K562 (cell line): ENCODE measurements around the gene CD164. TPM values are rescaled to one million over a fixed set of nuclear protein-coding genes. Genes with fewer than 3 reads are reported as not detected.

Source experiments
- CBX1 ChIP-seq: sonication (generic); IDR thresholded peaks from 2 replicates; pipeline ENCODE4 v1.6.1; 2016; ENCODE audit warnings: antibody characterized with exemption, low read depth, mild to moderate bottlenecking
- CREB1 ChIP-seq, 2 experiments: sonication (generic) in 1 of 2; formaldehyde crosslinking in 1 of 2; IDR thresholded peaks; 2 replicates each; pipeline versions ENCODE4 v1.6.1 to v1.8.0; 2012 to 2022; ENCODE audit warnings: inconsistent platforms in 1 of 2, mild to moderate bottlenecking in 1 of 2, missing genetic modification reagents in 1 of 2, moderate library complexity in 1 of 2
- HEY1 ChIP-seq: fragments of 250-450 bp; sonication (Bioruptor Pico); IDR thresholded peaks from 2 replicates; pipeline ENCODE4 v1.5.0; 2020; ENCODE audit warnings: mild to moderate bottlenecking, moderate library complexity, borderline replicate concordance
- MCM2 ChIP-seq: fragments of 450-650 bp; IDR thresholded peaks from 2 replicates; pipeline ENCODE4 v1.6.1; 2017; ENCODE audit warnings: low read depth, mild to moderate bottlenecking
- RERE ChIP-seq: sonication (generic); formaldehyde crosslinking; IDR thresholded peaks from 2 replicates; pipeline ENCODE4 v1.8.0; 2023; ENCODE audit warnings: missing genetic modification reagents, mild to moderate bottlenecking, borderline replicate concordance
- SMARCC2 ChIP-seq: fragments of 450-650 bp; IDR thresholded peaks from 2 replicates; pipeline ENCODE4 v1.6.1; 2017; ENCODE audit warnings: antibody characterized with exemption, moderate library complexity, mild to moderate bottlenecking, low read depth
- SNIP1 ChIP-seq: fragments of 450-650 bp; IDR thresholded peaks from 2 replicates; pipeline ENCODE4 v1.7.1; 2017; ENCODE audit warnings: low read depth, mild to moderate bottlenecking
- ZBTB49 ChIP-seq: sonication (generic); formaldehyde crosslinking; IDR thresholded peaks from 2 replicates; pipeline ENCODE4 v1.8.0; 2022; ENCODE audit warnings: missing genetic modification reagents, mild to moderate bottlenecking, borderline replicate concordance
- ZNF778 ChIP-seq: fragments of 450-650 bp; formaldehyde crosslinking; IDR thresholded peaks from 2 replicates; pipeline ENCODE4 v1.4.0; 2020; ENCODE audit warnings: mild to moderate bottlenecking, moderate library complexity
- polyA plus RNA-seq, 8 experiments: library from polyadenylated mRNA; depleted of rRNA in 4 of 8; stranded (reverse) in 5 of 8; unstranded in 3 of 8; fragments of >200 nt; fragmentation: Nextera tagmentation in 2 of 8; fragmentation: Illumina TruSeq in 1 of 8; extraction: Ambion mirVana in 2 of 8; extraction: Trizol in 1 of 8; gene quantifications; 2 replicates each; pipeline versions ENCODE4 v1.2.1 to v1.2.3, GENCODE V29; 2011 to 2014; ENCODE audit warnings: inconsistent platforms in 1 of 8, missing spikeins in 1 of 8
- total RNA-seq, 7 experiments: library from RNA; depleted of rRNA in 6 of 7; stranded (reverse); fragments of >200 nt in 6 of 7; fragmentation: Illumina TruSeq in 2 of 7; extraction: Trizol in 2 of 7; gene quantifications; 2 replicates each; pipeline versions ENCODE4 v1.2.1 to v1.2.3, GENCODE V29; 2011 to 2021; ENCODE audit warnings: low replicate concordance in 1 of 7
- TF ChIP-seq, protein P1 (sequence below): fragments of 250-450 bp; sonication (Bioruptor Pico); IDR thresholded peaks from 2 replicates; pipeline ENCODE4 v1.8.0; 2022; ENCODE audit warnings: moderate library complexity, mild to moderate bottlenecking, inconsistent platforms
- TF ChIP-seq, protein P2 (sequence below): fragments of 450-650 bp; IDR thresholded peaks from 2 replicates; pipeline ENCODE4 v1.6.1; 2018; ENCODE audit not compliant: partially characterized antibody

Gene CD164
- total and polyA plus RNA-seq, 9 of the 15 experiments (the other 6 are each of a cell fraction or from before 2014, with no cell fraction given) = 79.5 to 317 (median 165) TPM

- TF ChIP-seq RERE (CRISPR knock-in tag) (no peak), HEY1 (no peak), MCM2 (no peak), ZNF778 (no peak), SNIP1 (no peak), CBX1 (no peak), SMARCC2 (no peak), CREB1 (IDR thresholded peaks at IDR 0.05) (no peak), CREB1 (CRISPR knock-in tag; IDR thresholded peaks at IDR 0.05) (no peak), ZBTB49 (no peak)
- TF ChIP-seq, protein P1, sequence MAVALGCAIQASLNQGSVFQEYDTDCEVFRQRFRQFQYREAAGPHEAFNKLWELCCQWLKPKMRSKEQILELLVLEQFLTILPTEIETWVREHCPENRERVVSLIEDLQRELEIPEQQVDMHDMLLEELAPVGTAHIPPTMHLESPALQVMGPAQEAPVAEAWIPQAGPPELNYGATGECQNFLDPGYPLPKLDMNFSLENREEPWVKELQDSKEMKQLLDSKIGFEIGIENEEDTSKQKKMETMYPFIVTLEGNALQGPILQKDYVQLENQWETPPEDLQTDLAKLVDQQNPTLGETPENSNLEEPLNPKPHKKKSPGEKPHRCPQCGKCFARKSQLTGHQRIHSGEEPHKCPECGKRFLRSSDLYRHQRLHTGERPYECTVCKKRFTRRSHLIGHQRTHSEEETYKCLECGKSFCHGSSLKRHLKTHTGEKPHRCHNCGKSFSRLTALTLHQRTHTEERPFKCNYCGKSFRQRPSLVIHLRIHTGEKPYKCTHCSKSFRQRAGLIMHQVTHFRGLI (CRISPR knock-in tag) = peak; percentile 69; the same call in 1 of the 2 replicates
- TF ChIP-seq, protein P2, sequence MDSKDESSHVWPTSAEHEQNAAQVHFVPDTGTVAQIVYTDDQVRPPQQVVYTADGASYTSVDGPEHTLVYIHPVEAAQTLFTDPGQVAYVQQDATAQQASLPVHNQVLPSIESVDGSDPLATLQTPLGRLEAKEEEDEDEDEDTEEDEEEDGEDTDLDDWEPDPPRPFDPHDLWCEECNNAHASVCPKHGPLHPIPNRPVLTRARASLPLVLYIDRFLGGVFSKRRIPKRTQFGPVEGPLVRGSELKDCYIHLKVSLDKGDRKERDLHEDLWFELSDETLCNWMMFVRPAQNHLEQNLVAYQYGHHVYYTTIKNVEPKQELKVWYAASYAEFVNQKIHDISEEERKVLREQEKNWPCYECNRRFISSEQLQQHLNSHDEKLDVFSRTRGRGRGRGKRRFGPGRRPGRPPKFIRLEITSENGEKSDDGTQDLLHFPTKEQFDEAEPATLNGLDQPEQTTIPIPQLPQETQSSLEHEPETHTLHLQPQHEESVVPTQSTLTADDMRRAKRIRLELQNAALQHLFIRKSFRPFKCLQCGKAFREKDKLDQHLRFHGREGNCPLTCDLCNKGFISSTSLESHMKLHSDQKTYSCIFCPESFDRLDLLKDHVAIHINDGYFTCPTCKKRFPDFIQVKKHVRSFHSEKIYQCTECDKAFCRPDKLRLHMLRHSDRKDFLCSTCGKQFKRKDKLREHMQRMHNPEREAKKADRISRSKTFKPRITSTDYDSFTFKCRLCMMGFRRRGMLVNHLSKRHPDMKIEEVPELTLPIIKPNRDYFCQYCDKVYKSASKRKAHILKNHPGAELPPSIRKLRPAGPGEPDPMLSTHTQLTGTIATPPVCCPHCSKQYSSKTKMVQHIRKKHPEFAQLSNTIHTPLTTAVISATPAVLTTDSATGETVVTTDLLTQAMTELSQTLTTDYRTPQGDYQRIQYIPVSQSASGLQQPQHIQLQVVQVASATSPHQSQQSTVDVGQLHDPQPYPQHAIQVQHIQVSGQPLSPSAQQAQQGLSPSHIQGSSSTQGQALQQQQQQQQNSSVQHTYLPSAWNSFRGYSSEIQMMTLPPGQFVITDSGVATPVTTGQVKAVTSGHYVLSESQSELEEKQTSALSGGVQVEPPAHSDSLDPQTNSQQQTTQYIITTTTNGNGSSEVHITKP = no peak
Measured at GRCh38 chr6:109336221-109336961, 45.9 kb downstream of the CD164 start (continued).
